ENCODE data around the gene RNF215. TPM values are rescaled to one million over a fixed set of nuclear protein-coding genes. Genes with fewer than 3 reads are reported as not detected.

RNF215 gene
- total RNA-seq, 1 donor from 2014 or later = 8.6 TPM

- no peaks in the 10 kb centered on the region for H3K4me1 Mint-ChIP-seq
- CTCF ChIA-PET = no interaction called here
- DNase-seq = no peak
- peaks cover 28% of the 10 kb centered on the region for H3K36me3 Mint-ChIP-seq (ENCODE audit: low read depth)
- H3K27me3 Mint-ChIP-seq = no peaks in the 10 kb centered on the region
- POLR2A ChIA-PET = no interaction called here
- H3K27ac Mint-ChIP-seq = no peak overlapping the region
- no peak for ATAC-seq (ENCODE audit: low read depth)
- no peak overlapping the region for H3K4me3 Mint-ChIP-seq
- no peaks in the 10 kb centered on the region for H3K9me3 Mint-ChIP-seq
- no peak for TF ChIP-seq CTCF (IDR thresholded peaks at IDR 0.05)
- intact Hi-C loops (cut with micrococcal nuclease) = no loop called here
These were observed 29.2 kb upstream of the RNF215 start for GRCh38 chr22:30416403-30416802.

- Mint-ChIP-seq H3K36me3 (ENCODE audit: low read depth) (peaks cover 23% of the 10 kb centered on the region), H3K27ac (no peak overlapping the region), H3K4me3 (no peak overlapping the region), H3K27me3 (no peaks in the 10 kb centered on the region), H3K9me3 (no peaks in the 10 kb centered on the region), H3K4me1 (no peaks in the 10 kb centered on the region)
- ChIA-PET POLR2A (interaction anchor here (1.0 kb wide), 1 partner anchor 13 kb away, joined by 4 read pairs; no protein-coding TSS in a partner anchor), CTCF (interaction anchor here (1.0 kb wide), 1 partner anchor 127 kb away, joined by 4 read pairs; no protein-coding TSS in a partner anchor)
- no peak for TF ChIP-seq CTCF (IDR thresholded peaks at IDR 0.05)
- intact Hi-C loops (cut with micrococcal nuclease) = no loop called here
- ATAC-seq (ENCODE audit: low read depth) (no peak), DNase-seq (no peak)
These were observed 27.4 kb upstream of the RNF215 start for GRCh38 chr22:30414525-30415047.

DNA sequence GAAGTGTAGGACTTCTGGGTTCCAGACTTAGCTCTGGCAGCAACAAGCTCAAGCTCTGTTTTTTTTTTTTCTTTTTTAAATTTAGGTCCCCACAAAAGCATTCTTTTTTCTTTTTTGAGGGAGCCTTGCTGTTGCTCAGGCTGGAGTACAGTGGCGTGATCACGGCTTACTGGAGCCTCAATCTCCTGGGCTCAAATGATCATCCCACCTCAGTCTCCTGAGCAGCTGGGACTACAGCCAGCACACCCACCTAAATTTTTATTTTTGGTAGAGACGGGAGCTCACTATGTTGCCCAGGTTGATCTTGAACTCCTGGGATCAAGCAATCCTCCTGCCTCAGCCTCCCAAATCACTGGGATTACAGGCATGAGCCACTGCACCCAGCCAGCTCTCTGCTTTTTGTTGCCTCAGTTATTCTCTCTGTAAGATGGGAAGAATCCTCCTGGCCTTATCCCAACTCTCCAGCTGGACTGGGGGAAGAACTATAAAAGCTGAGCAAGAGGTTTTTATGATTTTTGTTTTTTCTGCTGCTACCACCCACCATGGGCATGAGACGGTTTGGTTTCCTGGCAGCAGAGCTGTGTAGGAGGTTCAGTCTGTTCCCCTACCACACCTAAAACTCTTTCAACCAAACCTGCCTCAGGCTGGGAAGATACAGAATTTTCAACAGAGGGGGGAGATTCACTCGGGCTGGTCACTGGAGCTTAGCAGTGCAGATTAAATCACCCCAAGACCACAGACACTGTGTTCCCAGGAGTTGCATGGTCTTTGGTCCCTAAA is 26.7 kb upstream of the RNF215 start:
- no peaks in the 10 kb centered on the region for H3K9me3 Mint-ChIP-seq
- no peak overlapping the region for H3K4me3 Mint-ChIP-seq
- H3K4me1 Mint-ChIP-seq = no peaks in the 10 kb centered on the region
- intact Hi-C loops (cut with micrococcal nuclease) = no loop called here
- ChIA-PET POLR2A (interaction anchor here (0.5 kb wide), 1 partner anchor 163 kb away, joined by 4 read pairs; no protein-coding TSS in a partner anchor), CTCF (interaction anchor here (1.0 kb wide), 1 partner anchor 126 kb away, joined by 4 read pairs; no protein-coding TSS in a partner anchor)
- H3K27ac Mint-ChIP-seq = no peak overlapping the region
- TF ChIP-seq CTCF (IDR thresholded peaks at IDR 0.05) = no peak
- H3K36me3 Mint-ChIP-seq (ENCODE audit: low read depth) = peaks cover 19% of the 10 kb centered on the region
- ATAC-seq (ENCODE audit: low read depth) = no peak
- no peak for DNase-seq
- no peaks in the 10 kb centered on the region for H3K27me3 Mint-ChIP-seq

DNA sequence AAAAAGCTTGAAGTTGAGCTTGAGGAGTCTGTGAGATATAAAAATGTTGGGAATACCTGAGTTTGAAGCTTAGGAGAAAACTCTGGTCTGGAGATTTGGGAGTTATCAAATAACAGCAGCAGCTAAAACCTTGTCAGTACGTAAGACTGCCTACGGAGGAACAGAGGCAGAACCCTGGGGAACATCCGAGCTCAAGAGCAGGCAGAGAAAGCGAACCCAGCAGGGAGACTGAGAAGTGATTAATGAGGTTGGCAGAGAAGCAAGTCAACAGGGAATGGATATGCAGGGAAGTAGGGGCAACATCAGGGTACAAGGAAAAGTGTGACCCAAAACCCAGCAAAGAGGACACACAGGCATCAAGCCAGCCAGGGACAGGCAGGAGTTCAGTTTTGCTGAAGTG is 25.8 kb upstream of the RNF215 start:
- ChIA-PET CTCF (no interaction called here), POLR2A (interaction anchor here (0.7 to 1.1 kb wide), 2 partner anchors 11 to 495 kb away, joined by 3 read pairs; no protein-coding TSS in a partner anchor)
- Mint-ChIP-seq H3K27ac (no peak overlapping the region), H3K4me1 (no peaks in the 10 kb centered on the region), H3K4me3 (no peak overlapping the region), H3K27me3 (no peaks in the 10 kb centered on the region), H3K36me3 (ENCODE audit: low read depth) (peaks cover 16% of the 10 kb centered on the region), H3K9me3 (no peaks in the 10 kb centered on the region)
- no peak for TF ChIP-seq CTCF (IDR thresholded peaks at IDR 0.05)
- DNase-seq (no peak), ATAC-seq (ENCODE audit: low read depth) (no peak)
- intact Hi-C loops (cut with micrococcal nuclease) = no loop called here

- H3K4me3 Mint-ChIP-seq = no peak overlapping the region
- CTCF ChIA-PET = interaction anchor here (1.3 kb wide), 1 partner anchor 124 kb away, joined by 3 read pairs; no protein-coding TSS in a partner anchor
These were observed 24.6 kb upstream of the RNF215 start for GRCh38 chr22:30411780-30412179.

More at GRCh38 chr22:30411780-30412179, 24.6 kb upstream of the RNF215 start:
- intact Hi-C loops (cut with micrococcal nuclease) = no loop called here
- DNase-seq (no peak), ATAC-seq (ENCODE audit: low read depth) (no peak)
- no peaks in the 10 kb centered on the region for H3K27me3 Mint-ChIP-seq
- H3K27ac Mint-ChIP-seq = no peak overlapping the region
- no peaks in the 10 kb centered on the region for H3K9me3 Mint-ChIP-seq
- peaks cover 13% of the 10 kb centered on the region for H3K36me3 Mint-ChIP-seq (ENCODE audit: low read depth)
- no peaks in the 10 kb centered on the region for H3K4me1 Mint-ChIP-seq
- POLR2A ChIA-PET = interaction anchor here (1.1 to 1.6 kb wide), 2 partner anchors 12 kb away, joined by 3 to 4 read pairs; no protein-coding TSS in a partner anchor
- TF ChIP-seq CTCF (IDR thresholded peaks at IDR 0.05) = no peak
